ENCODE measurements around the gene ECE1. TPM values are rescaled to one million over a fixed set of nuclear protein-coding genes. Genes with fewer than 3 reads are reported as not detected.

ECE1 gene
- total and polyA plus RNA-seq, 2 of the 13 experiments (the other 11 are each of a cell fraction or from before 2014, with no cell fraction given): 13.5 to 21.2 TPM

DNA sequence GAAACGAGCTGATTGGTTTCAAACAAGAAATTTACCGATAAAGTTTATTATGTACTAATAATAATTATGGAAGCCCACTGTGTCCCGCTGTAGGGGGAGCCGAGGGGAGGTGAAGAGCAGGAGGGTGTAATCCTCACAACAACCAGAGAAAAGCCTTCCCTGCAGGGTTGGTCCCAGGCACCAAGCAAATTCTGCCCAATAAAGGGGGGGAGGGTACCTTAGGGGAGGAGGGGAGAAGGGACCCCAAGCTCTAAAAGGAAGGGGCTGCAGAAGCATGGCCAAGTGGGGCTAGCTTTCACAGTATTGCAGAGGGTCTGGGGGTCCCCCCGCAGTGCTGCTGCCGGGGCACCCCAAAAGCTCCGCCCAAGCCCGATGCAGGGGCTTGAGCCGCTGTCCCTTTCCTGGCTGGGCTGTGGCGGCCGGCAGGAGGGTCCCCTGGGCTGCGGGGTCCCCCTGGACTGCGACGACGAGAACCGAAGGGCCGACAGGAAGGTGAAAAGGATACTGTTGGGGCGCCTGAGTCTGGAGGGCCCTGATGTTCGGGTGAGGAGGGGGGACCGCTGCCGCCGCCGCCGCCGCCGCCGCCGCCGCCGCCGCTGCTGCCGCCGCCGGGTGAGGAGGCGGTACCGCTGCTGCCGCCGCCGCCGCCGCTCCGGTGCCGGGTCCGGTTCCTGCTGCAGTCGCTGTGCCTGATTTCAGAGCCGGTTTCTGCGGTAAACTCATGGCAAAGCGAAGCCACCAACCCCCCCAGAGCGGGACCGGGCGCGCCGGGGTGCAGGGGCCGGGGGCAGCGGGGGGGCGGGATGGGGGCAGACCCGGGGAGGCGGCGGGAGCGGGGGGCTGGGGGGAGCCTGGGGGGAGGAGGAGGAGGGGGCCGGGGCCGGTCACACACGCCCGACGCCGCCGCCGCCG, 114.3 kb downstream of the ECE1 start (continued):
- TF ChIP-seq, protein P1, sequence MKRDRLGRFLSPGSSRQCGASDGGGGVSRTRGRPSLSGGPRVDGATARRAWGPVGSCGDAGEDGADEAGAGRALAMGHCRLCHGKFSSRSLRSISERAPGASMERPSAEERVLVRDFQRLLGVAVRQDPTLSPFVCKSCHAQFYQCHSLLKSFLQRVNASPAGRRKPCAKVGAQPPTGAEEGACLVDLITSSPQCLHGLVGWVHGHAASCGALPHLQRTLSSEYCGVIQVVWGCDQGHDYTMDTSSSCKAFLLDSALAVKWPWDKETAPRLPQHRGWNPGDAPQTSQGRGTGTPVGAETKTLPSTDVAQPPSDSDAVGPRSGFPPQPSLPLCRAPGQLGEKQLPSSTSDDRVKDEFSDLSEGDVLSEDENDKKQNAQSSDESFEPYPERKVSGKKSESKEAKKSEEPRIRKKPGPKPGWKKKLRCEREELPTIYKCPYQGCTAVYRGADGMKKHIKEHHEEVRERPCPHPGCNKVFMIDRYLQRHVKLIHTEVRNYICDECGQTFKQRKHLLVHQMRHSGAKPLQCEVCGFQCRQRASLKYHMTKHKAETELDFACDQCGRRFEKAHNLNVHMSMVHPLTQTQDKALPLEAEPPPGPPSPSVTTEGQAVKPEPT (CRISPR knock-in tag; IDR thresholded peaks at IDR 0.05; ENCODE audit: low read depth): no peak
- TF ChIP-seq, protein P2, sequence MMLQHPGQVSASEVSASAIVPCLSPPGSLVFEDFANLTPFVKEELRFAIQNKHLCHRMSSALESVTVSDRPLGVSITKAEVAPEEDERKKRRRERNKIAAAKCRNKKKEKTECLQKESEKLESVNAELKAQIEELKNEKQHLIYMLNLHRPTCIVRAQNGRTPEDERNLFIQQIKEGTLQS (CRISPR knock-in tag; IDR thresholded peaks at IDR 0.05): no peak
- no peak for TF ChIP-seq ZNF446 (CRISPR knock-in tag; IDR thresholded peaks at IDR 0.05)
- 0 out of 2 replicates have a peak, but pooled peaks have one; percentile 32 for TF ChIP-seq ZNF225 (CRISPR knock-in tag; IDR thresholded peaks at IDR 0.05)
- TF ChIP-seq, protein P3, sequence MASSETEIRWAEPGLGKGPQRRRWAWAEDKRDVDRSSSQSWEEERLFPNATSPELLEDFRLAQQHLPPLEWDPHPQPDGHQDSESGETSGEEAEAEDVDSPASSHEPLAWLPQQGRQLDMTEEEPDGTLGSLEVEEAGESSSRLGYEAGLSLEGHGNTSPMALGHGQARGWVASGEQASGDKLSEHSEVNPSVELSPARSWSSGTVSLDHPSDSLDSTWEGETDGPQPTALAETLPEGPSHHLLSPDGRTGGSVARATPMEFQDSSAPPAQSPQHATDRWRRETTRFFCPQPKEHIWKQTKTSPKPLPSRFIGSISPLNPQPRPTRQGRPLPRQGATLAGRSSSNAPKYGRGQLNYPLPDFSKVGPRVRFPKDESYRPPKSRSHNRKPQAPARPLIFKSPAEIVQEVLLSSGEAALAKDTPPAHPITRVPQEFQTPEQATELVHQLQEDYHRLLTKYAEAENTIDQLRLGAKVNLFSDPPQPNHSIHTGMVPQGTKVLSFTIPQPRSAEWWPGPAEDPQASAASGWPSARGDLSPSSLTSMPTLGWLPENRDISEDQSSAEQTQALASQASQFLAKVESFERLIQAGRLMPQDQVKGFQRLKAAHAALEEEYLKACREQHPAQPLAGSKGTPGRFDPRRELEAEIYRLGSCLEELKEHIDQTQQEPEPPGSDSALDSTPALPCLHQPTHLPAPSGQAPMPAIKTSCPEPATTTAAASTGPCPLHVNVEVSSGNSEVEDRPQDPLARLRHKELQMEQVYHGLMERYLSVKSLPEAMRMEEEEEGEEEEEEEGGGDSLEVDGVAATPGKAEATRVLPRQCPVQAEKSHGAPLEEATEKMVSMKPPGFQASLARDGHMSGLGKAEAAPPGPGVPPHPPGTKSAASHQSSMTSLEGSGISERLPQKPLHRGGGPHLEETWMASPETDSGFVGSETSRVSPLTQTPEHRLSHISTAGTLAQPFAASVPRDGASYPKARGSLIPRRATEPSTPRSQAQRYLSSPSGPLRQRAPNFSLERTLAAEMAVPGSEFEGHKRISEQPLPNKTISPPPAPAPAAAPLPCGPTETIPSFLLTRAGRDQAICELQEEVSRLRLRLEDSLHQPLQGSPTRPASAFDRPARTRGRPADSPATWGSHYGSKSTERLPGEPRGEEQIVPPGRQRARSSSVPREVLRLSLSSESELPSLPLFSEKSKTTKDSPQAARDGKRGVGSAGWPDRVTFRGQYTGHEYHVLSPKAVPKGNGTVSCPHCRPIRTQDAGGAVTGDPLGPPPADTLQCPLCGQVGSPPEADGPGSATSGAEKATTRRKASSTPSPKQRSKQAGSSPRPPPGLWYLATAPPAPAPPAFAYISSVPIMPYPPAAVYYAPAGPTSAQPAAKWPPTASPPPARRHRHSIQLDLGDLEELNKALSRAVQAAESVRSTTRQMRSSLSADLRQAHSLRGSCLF (CRISPR knock-in tag; IDR thresholded peaks at IDR 0.05; ENCODE audit: borderline replicate concordance): no peak
- no peak for TF ChIP-seq NR2F2 (IDR thresholded peaks at IDR 0.05; ENCODE audit: borderline replicate concordance, low read depth)
- TF ChIP-seq SMYD3 (CRISPR knock-in tag; IDR thresholded peaks at IDR 0.05): no peak
- TF ChIP-seq HNRNPL (IDR thresholded peaks at IDR 0.05; ENCODE audit: low read depth, low read length): no peak
- no peak for TF ChIP-seq PITX1 (CRISPR knock-in tag; IDR thresholded peaks at IDR 0.05)
- no peak for TF ChIP-seq POGZ (CRISPR knock-in tag; IDR thresholded peaks at IDR 0.05)
- TF ChIP-seq ASH2L (IDR thresholded peaks at IDR 0.05; ENCODE audit: insufficient read length, low read depth, low read length): peak; percentile 12
- TF ChIP-seq ZNF3 (CRISPR knock-in tag; IDR thresholded peaks at IDR 0.05): no peak
- no peak for TF ChIP-seq ZNF501 (CRISPR knock-in tag; IDR thresholded peaks at IDR 0.05)
- TF ChIP-seq MAZ (IDR thresholded peaks at IDR 0.05; ENCODE audit: borderline replicate concordance, low read depth, low read length): no peak
- TF ChIP-seq MAZ (CRISPR knock-in tag; IDR thresholded peaks at IDR 0.05; ENCODE audit: low read depth): 0 out of 2 replicates have a peak, but pooled peaks have one; percentile 6
- TF ChIP-seq HDAC6 (IDR thresholded peaks at IDR 0.05; ENCODE audit: low read depth, low read length): no peak
- TF ChIP-seq, protein P4, sequence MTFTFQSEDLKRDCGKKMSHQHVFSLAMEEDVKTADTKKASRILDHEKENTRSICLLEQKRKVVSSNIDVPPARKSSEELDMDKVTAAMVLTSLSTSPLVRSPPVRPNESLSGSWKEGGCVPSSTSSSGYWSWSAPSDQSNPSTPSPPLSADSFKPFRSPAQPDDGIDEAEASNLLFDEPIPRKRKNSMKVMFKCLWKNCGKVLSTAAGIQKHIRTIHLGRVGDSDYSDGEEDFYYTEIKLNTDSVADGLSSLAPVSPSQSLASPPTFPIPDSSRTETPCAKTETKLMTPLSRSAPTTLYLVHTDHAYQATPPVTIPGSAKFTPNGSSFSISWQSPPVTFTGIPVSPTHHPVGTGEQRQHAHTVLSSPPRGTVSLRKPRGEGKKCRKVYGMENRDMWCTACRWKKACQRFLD (CRISPR knock-in tag; IDR thresholded peaks at IDR 0.05; ENCODE audit: borderline replicate concordance): no peak
- TF ChIP-seq, protein P5, sequence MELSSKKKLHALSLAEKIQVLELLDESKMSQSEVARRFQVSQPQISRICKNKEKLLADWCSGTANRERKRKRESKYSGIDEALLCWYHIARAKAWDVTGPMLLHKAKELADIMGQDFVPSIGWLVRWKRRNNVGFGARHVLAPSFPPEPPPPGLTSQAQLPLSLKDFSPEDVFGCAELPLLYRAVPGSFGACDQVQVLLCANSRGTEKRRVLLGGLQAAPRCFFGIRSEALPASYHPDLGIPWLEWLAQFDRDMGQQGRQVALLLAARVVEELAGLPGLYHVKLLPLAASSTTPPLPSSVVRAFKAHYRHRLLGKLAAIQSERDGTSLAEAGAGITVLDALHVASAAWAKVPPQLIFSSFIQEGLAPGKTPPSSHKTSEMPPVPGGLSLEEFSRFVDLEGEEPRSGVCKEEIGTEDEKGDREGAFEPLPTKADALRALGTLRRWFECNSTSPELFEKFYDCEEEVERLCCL (CRISPR knock-in tag; IDR thresholded peaks at IDR 0.05; ENCODE audit: borderline replicate concordance): no peak
- TF ChIP-seq TOPORS (CRISPR knock-in tag; IDR thresholded peaks at IDR 0.05): no peak
- TF ChIP-seq CBX1 (IDR thresholded peaks at IDR 0.05; ENCODE audit: low read depth): no peak

Measured in HepG2 (cell line).